GM20000 (cell line): ENCODE measurements around the gene SCGB1A1.

ENCODE experiments used
- DNase-seq: peaks from one replicate; pipeline ENCODE4 v3.0.0; 2012; ENCODE audit warnings: low spot score
- CTCF ChIP-seq: IDR thresholded peaks from 2 replicates; pipeline ENCODE4 v1.5.1; 2012; ENCODE audit warnings: mild to moderate bottlenecking, control low read depth; ENCODE audit errors: extremely low read depth, missing control alignments

SCGB1A1 gene

DNA sequence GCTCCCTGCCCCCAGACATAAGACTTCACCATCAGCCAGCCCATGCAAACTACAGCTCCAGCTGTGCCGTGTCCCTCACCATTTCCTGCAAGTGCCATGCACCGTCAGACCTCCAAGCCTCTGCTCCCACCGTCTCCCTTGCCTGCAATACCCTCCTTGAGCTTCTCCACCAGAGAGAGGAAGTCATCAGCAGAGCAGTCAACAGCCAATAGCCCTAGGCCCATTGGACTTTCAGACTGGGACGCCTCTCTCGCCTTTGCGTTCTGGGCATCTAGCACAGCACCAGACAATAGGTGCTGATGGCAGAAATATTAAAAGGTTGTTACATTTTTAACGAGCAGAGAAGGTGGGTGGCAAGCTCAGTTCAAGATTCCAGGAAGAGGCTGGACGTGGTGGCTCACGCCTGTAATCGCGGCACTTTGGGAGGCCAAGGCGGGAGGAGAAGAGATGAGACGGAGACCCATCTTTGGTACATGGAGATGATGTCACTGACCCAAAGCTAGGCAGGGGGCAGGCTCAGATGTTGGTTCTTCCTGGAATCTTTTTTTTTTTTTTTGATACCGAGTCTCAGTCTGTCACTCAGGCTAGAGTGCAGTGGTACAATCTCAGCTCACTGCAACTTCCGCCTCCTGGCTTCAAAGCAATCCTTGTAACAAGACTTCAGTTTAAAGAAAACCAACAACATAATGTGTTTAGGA, 31.9 kb downstream of the SCGB1A1 start:
- TF ChIP-seq CTCF = no peak
- no peak for DNase-seq

- no peak for TF ChIP-seq CTCF
- no peak for DNase-seq
Observed at GRCh38 chr11:62451241-62451621, 32.4 kb downstream of the SCGB1A1 start.

DNA sequence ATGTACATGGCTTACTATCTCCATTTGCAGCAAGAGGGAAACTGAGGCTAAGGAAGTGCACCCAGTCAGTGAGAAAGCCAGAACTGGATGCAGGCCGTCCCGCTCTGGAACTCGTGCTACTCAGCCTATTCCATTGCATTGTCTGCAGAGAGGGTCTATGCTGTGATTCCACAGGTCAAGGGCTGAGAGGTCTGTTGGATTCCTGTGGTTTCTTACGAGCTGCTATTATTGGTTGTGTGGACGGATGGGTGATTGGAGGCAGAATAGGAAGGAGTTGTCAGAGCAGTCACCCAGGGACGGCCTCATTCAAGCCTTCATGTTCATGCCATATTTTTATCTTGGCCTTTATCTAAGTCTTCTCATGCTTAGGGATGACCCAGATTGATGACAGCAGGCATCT, 33.4 kb downstream of the SCGB1A1 start:
- DNase-seq = no peak
- no peak for TF ChIP-seq CTCF

DNA sequence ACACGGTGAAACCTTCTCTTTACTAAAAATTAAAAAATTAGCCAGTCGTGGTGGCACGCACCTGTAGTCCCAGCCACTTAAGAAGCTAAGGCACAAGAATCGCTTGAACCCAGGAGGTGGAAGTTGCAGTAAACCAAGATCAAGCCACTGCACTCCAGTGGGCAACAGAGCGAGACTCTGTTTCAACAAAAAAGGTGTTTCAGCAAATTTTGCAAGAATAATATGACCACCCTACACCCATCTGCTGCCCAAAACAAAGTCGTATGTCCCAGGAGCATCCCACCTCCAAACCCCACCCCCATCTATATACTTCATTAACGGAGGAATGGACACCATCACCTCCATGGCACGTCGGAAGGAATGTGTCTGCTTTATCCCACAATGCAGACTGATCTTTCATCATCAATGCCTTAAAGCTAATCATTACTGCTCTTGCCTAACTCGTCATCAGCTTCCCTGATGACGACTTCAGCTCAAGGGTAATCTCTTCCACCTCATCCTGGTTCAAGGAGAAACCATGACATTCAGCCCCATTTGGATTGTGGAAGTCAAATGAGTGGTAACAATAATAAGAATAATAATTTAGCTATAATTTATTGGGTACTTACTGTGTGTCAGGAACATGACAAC, 34.1 kb downstream of the SCGB1A1 start:
- no peak for DNase-seq
- TF ChIP-seq CTCF = no peak

- DNase-seq = no peak
- TF ChIP-seq CTCF = no peak
Observed at GRCh38 chr11:62456630-62457029, 37.8 kb downstream of the SCGB1A1 start.

- no peak for DNase-seq
- TF ChIP-seq CTCF = no peak
Observed at GRCh38 chr11:62457478-62457877, 38.6 kb downstream of the SCGB1A1 start.

DNA sequence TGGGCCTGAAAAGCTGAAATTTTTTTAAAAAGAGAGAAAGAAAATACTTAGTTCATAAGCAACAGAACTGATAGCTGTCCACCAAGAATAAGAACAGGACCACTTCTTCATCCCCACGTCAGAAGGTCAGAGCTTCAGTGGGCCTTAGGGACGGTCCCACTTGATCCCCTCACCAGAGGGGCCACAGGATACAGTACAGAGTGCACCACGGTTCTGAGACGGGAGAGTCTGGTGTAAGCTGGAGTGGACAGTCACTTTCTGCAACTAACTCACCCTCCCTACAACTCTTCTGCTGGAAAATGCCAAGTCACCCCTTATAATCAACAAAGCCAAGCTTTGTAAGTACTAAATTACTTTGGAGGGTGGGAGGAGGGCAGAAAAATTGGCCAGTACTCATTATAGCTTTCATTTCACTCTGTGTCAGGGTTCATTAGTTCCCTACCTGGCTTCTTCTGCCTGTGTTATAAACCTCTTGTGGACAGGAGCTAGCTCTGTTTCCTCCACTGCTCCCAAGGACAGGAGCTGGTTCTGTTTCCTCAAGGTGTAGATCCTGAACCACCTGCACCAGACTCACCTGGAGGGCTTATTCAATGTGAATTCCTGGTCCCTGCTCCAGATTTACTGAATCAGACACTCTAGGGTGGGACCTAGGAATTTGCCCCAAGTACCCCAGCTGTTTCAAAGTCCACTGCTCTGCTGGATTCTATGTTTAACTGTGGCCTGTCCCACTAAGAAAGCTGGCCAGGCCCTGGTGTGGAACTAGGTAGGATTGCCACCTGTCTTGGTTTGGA, 39.6 kb downstream of the SCGB1A1 start:
- no peak for TF ChIP-seq CTCF
- no peak for DNase-seq
